H9 (cell line): Measurements from ENCODE around the gene MDGA2. TPM values are rescaled to one million over a fixed set of nuclear protein-coding genes. Genes with fewer than 3 reads are reported as not detected.

Experiments
- DNase-seq: peaks from one replicate; pipeline ENCODE4 v3.0.0-alpha.2; 2017
- H2AFZ ChIP-seq: one replicate; pipeline ENCODE4 v1.6.1; 2013; ENCODE audit warnings: mild to moderate bottlenecking, low read length, control low read depth, moderate library complexity
- H2AK5ac ChIP-seq: 2 replicates; pipeline ENCODE4 v1.6.1; 2013; ENCODE audit warnings: low read length, control low read depth, mixed read lengths; ENCODE audit not compliant: insufficient read length
- H2BK120ac ChIP-seq: one replicate; pipeline ENCODE4 v1.6.1; 2013; ENCODE audit warnings: low read depth, mild to moderate bottlenecking, low read length, control low read depth, inconsistent platforms; ENCODE audit not compliant: poor library complexity, severe bottlenecking
- H2BK12ac ChIP-seq: 2 replicates; pipeline ENCODE4 v1.6.1; 2013; ENCODE audit warnings: low read length, control low read depth, mixed read lengths, low read depth; ENCODE audit not compliant: insufficient read length
- H2BK15ac ChIP-seq: 2 replicates; pipeline ENCODE4 v1.6.1; 2013; ENCODE audit warnings: low read depth, low read length, control low read depth
- H2BK20ac ChIP-seq: one replicate; pipeline ENCODE4 v1.6.1; 2013; ENCODE audit warnings: low read depth, mild to moderate bottlenecking, low read length, control low read depth, inconsistent platforms; ENCODE audit not compliant: poor library complexity, severe bottlenecking
- H2BK5ac ChIP-seq: 2 replicates; pipeline ENCODE4 v1.6.1; 2013; ENCODE audit warnings: low read length, control low read depth, mixed read lengths; ENCODE audit not compliant: insufficient read length
- H3K14ac ChIP-seq: 2 replicates; pipeline ENCODE4 v1.6.1; 2013; ENCODE audit warnings: low read length, control low read depth; ENCODE audit not compliant: insufficient read depth
- H3K18ac ChIP-seq: 2 replicates; pipeline ENCODE4 v1.6.1; 2013; ENCODE audit warnings: low read depth, mild to moderate bottlenecking, mixed read lengths, low read length, control low read depth; ENCODE audit not compliant: insufficient read length
- H3K23ac ChIP-seq: 2 replicates; pipeline ENCODE4 v1.6.1; 2013; ENCODE audit warnings: low read length, control low read depth, mixed read lengths, low read depth; ENCODE audit not compliant: insufficient read length
- H3K23me2 ChIP-seq: 2 replicates; pipeline ENCODE4 v1.6.1; 2013; ENCODE audit warnings: low read depth, mild to moderate bottlenecking, mixed read lengths, low read length, control low read depth; ENCODE audit not compliant: insufficient read length, poor library complexity, severe bottlenecking
- H3K27ac ChIP-seq: 2 replicates; pipeline ENCODE4 v1.5.1; 2013; ENCODE audit warnings: low read length, control low read depth, mixed read lengths, low read depth; ENCODE audit not compliant: insufficient read length
- H3K27me3 ChIP-seq: 2 replicates; pipeline ENCODE4 v1.6.1; 2013; ENCODE audit warnings: low read length, control low read depth, inconsistent platforms; ENCODE audit not compliant: insufficient read depth
- H3K4ac ChIP-seq: 2 replicates; pipeline ENCODE4 v1.6.1; 2013; ENCODE audit warnings: low read depth, mild to moderate bottlenecking, control low read depth, inconsistent platforms, low read length, moderate library complexity
- H3K4me1 ChIP-seq: 2 replicates; pipeline ENCODE4 v1.6.1; 2013; ENCODE audit warnings: low read length, control low read depth, inconsistent platforms; ENCODE audit not compliant: insufficient read depth
- H3K4me2 ChIP-seq: 2 replicates; pipeline ENCODE4 v1.6.1; 2013; ENCODE audit warnings: low read length, control low read depth, mixed read lengths; ENCODE audit not compliant: insufficient read length, insufficient read depth
- H3K56ac ChIP-seq: 2 replicates; pipeline ENCODE4 v1.6.1; 2013; ENCODE audit warnings: low read depth, mild to moderate bottlenecking, mixed read lengths, low read length, control low read depth; ENCODE audit not compliant: insufficient read length
- H3K79me1 ChIP-seq: 2 replicates; pipeline ENCODE4 v1.6.1; 2013; ENCODE audit warnings: low read depth, mild to moderate bottlenecking, moderate library complexity, low read length, control low read depth, inconsistent platforms; ENCODE audit not compliant: insufficient read depth, poor library complexity, severe bottlenecking
- H3K79me2 ChIP-seq: 2 replicates; pipeline ENCODE4 v1.6.1; 2013; ENCODE audit warnings: low read length, control low read depth, inconsistent platforms; ENCODE audit not compliant: insufficient read depth
- H3K9ac ChIP-seq: 2 replicates; pipeline ENCODE4 v1.6.1; 2013; ENCODE audit warnings: low read length, control low read depth, mixed read lengths; ENCODE audit not compliant: insufficient read length; ENCODE audit errors: extremely low read depth
- H3K9me3 ChIP-seq: one replicate; pipeline ENCODE4 v1.6.1; 2013; ENCODE audit warnings: low read depth, low read length, inconsistent platforms; ENCODE audit not compliant: control insufficient read depth
- H3T11ph ChIP-seq: one replicate; pipeline ENCODE4 v1.6.1; 2013; ENCODE audit warnings: mild to moderate bottlenecking, low read length, control low read depth, inconsistent platforms
- H4K20me1 ChIP-seq: one replicate; pipeline ENCODE4 v1.6.1; 2013; ENCODE audit not compliant: control insufficient read depth, insufficient read length, insufficient read depth
- H4K5ac ChIP-seq: 2 replicates; pipeline ENCODE4 v1.6.1; 2013; ENCODE audit warnings: low read depth, mild to moderate bottlenecking, mixed read lengths, low read length, control low read depth; ENCODE audit not compliant: insufficient read length
- H4K8ac ChIP-seq: replicated peaks from 2 replicates; pipeline ENCODE4 v1.6.1; 2013; ENCODE audit warnings: low read length, control low read depth, mixed read lengths, low read depth; ENCODE audit not compliant: insufficient read length
- H4K91ac ChIP-seq: 2 replicates; pipeline ENCODE4 v1.6.1; 2013; ENCODE audit warnings: low read depth, mild to moderate bottlenecking, moderate library complexity, mixed read lengths, low read length, control low read depth; ENCODE audit not compliant: insufficient read length
- H3K27ac Mint-ChIP-seq, 3 experiments: 2 replicates in 2 of 3; 3 replicates in 1 of 3; pipeline ENCODE4 v1.8.0; 2020 to 2021; ENCODE audit warnings: mixed read lengths in 3 of 3, mild to moderate bottlenecking in 1 of 3, moderate library complexity in 1 of 3
- H3K27me3 Mint-ChIP-seq: 2 replicates; pipeline ENCODE4 v1.8.0; 2021; ENCODE audit warnings: low read depth, mild to moderate bottlenecking, moderate library complexity, mixed read lengths
- H3K36me3 Mint-ChIP-seq, 3 experiments: 2 replicates in 2 of 3; 3 replicates in 1 of 3; pipeline ENCODE4 v1.8.0; 2020 to 2021; ENCODE audit warnings: low read depth in 3 of 3, mixed read lengths in 3 of 3; ENCODE audit not compliant: insufficient read depth in 1 of 3
- H3K4me1 Mint-ChIP-seq, 2 experiments: 2 replicates each; pipeline ENCODE4 v1.8.0; 2020; ENCODE audit warnings: mixed read lengths in 2 of 2
- H3K4me3 Mint-ChIP-seq, 2 experiments: 2 replicates in 1 of 2; 3 replicates in 1 of 2; pipeline ENCODE4 v1.8.0; 2020 to 2021; ENCODE audit warnings: mild to moderate bottlenecking in 2 of 2, mixed read lengths in 2 of 2, moderate library complexity in 1 of 2
- H3K9me3 Mint-ChIP-seq, 2 experiments: 2 replicates in 1 of 2; 3 replicates in 1 of 2; pipeline ENCODE4 v1.8.0; 2020; ENCODE audit warnings: mild to moderate bottlenecking in 2 of 2, mixed read lengths in 2 of 2, moderate library complexity in 1 of 2
- CTCF ChIP-seq: fragments of 200-600 bp; sonication (generic); conservative IDR thresholded peaks from 3 replicates; pipeline ENCODE4 v1.8.0; 2021; ENCODE audit warnings: antibody characterized with exemption, mild to moderate bottlenecking
- WGBS: extraction: QIAGEN DNeasy Blood & Tissue Kit; methylation state at CpG from one replicate; pipeline ENCODE4 v1.1.7; 2013; ENCODE audit warnings: missing lambda C conversion rate, low lambda C conversion rate, mixed read lengths; ENCODE audit not compliant: insufficient read length; ENCODE audit errors: extremely low coverage; 5-methylcytosine and 5-hydroxymethylcytosine counted together
- total RNA-seq: library from RNA; stranded (reverse); gene quantifications from 2 replicates; pipeline ENCODE4 v1.2.1, GENCODE V29; 2021

Gene MDGA2
- total RNA-seq, 1 experiment from 2014 or later, result 1.9 TPM

- Mint-ChIP-seq H3K4me1 (no peaks in the 10 kb centered on the region), H3K36me3 (no peaks in the 10 kb centered on the region), H3K9me3 (no peaks in the 10 kb centered on the region), H3K27me3 (no peaks in the 10 kb centered on the region), H3K4me3 (no peak overlapping the region), H3K27ac (no peak overlapping the region)
- no peak overlapping the region for H2AFZ ChIP-seq
- no peak for DNase-seq
- no peak overlapping the region for H2AK5ac ChIP-seq
- H3T11ph ChIP-seq, result no peak overlapping the region
- H2BK12ac ChIP-seq, result no peak overlapping the region
- H3K4me1 ChIP-seq, result no peaks in the 10 kb centered on the region
- H3K23me2 ChIP-seq, result no peaks in the 10 kb centered on the region
- no CpG with 5 or more reads among the region's 4 CpGs for WGBS
- no peak for TF ChIP-seq CTCF
- H2BK15ac ChIP-seq, result no peak overlapping the region
- H3K27me3 ChIP-seq, result no peaks in the 10 kb centered on the region
- H3K14ac ChIP-seq, result no peak overlapping the region
- no peak overlapping the region for H2BK5ac ChIP-seq
- no peak overlapping the region for H3K23ac ChIP-seq
- no peaks in the 10 kb centered on the region for H3K79me2 ChIP-seq
- no peak overlapping the region for H3K4ac ChIP-seq
- H3K9ac ChIP-seq, result no peak overlapping the region
- no peak overlapping the region for H3K4me2 ChIP-seq
- no peak overlapping the region for H4K5ac ChIP-seq
- H4K91ac ChIP-seq, result no peak overlapping the region
- no peak overlapping the region for H2BK120ac ChIP-seq
- no peak overlapping the region for H4K8ac ChIP-seq
- no peak overlapping the region for H3K56ac ChIP-seq
- H3K9me3 ChIP-seq, result no peaks in the 10 kb centered on the region
- no peak overlapping the region for H3K18ac ChIP-seq
- H2BK20ac ChIP-seq, result no peak overlapping the region
- H3K79me1 ChIP-seq, result no peaks in the 10 kb centered on the region
- H3K27ac ChIP-seq, result no peak overlapping the region
- H4K20me1 ChIP-seq, result no peaks in the 10 kb centered on the region
These were observed 404.7 kb downstream of the MDGA2 start for GRCh38 chr14:47270715-47271114.
